Right lobe of liver (tissue), 4 donors: ENCODE measurements around the gene ANKRD29.

ENCODE experiments used
- POLR2A ChIP-seq: fragments of 450-650 bp; IDR thresholded peaks from one replicate; pipeline ENCODE4 v1.6.1; 2017; ENCODE audit warnings: antibody characterized with exemption, mild to moderate bottlenecking
- TF ChIP-seq, protein P1 (sequence below), 4 donors: fragments of 200-600 bp in 3 of 4; fragments of 450-650 bp in 1 of 4; IDR thresholded peaks; one replicate each; pipeline versions ENCODE4 v1.5.1 to v1.8.0; 2016 to 2022; ENCODE audit warnings: antibody characterized with exemption in 4 of 4, mild to moderate bottlenecking in 2 of 4
- donor health status: DM: no; HTN: no; CAD: no.
- donor health status: DM: no; HTN: no; CAD: no.
- donor health status: DM: no; HTN: yes; CAD: no.

DNA sequence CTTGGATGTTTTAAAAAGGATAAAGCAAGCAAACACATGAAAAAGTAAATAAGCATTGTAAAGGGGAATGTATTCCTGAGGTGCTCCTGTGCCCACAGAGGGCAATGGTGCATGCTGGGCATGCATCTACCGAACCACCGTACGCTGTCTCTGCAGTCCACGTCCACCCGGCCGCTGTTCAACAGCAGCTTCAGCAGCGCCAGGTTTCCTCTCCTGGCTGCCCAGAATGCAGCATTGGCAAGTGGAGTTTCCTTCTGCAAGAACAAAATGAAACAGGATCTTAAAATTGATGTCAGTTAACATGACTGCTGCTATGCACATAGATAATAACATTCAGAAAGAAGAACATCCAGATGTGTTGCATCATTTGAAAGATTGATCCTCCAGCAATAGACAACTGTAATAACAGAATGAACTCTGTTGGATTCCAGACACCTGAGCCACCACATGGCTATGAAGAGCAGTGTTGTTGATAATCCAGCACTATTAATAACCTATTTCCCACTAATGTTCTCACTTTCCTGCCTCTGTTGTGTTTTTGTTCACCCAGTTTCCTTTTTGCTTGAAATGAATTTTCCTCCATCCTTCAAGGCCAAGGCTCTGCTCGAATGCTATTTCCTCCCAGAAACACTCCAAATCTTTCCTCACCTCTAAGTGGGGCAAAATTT is 13.6 kb downstream of the ANKRD29 start:
- TF ChIP-seq, protein P1, sequence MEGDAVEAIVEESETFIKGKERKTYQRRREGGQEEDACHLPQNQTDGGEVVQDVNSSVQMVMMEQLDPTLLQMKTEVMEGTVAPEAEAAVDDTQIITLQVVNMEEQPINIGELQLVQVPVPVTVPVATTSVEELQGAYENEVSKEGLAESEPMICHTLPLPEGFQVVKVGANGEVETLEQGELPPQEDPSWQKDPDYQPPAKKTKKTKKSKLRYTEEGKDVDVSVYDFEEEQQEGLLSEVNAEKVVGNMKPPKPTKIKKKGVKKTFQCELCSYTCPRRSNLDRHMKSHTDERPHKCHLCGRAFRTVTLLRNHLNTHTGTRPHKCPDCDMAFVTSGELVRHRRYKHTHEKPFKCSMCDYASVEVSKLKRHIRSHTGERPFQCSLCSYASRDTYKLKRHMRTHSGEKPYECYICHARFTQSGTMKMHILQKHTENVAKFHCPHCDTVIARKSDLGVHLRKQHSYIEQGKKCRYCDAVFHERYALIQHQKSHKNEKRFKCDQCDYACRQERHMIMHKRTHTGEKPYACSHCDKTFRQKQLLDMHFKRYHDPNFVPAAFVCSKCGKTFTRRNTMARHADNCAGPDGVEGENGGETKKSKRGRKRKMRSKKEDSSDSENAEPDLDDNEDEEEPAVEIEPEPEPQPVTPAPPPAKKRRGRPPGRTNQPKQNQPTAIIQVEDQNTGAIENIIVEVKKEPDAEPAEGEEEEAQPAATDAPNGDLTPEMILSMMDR (IDR thresholded peaks at IDR 0.05): no peak
- TF ChIP-seq POLR2A: no peak
